Fibroblast of gingiva (primary cell): Measurements from ENCODE around the gene GATA5.

Source experiments
- DNase-seq: peaks from one replicate; pipeline ENCODE4 v3.0.0-alpha.2; 2011; ENCODE audit warnings: low read depth

The GATA5 gene

DNA sequence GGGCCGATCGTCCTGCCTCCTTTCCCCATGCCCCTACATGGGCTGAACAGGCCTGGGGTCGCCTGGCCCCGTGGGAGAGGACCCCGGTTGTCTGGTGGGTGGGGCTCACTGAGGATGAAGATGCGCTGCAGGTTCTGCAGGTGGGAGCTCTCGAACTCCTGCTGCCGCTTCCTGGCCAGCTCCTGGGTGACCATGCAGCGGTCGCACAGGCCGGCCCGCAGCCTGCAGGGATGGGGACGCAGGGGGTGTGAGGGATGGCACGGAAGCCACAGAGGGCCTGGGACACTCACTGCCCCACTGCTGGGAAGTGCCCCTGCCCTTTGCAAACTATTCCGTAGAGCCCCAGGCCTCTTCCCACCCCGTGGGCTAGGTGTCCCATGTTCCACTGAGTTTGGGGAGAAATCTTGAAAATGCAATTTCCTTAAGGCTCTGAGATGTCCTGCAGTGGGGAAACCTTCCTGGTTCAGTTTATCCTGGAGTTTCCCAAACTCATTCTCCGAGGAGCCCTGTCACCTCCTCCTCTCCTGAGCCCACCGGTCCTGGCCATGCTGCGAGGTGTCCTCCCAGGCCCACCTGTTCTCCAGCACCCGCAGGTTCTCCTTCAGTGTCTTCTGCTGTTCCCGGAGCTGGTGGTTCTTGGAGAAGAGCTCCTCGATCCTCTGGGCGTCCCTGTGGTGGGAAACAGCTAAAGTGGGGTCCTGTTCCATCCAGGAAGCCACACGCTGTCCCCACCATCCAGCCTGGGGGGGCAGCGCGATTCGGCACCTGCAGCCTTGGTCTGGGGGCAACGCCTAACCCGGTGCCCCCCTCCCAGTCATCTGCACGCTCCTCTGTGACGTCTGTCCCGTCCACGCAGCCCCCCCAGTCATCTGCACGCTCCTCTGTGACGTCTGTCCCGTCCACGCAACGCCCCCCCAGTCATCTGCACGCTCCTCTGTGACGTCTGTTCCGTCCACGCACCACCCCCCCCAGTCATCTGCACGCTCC, 58.9 kb downstream of the GATA5 start:
- DNase-seq, result no peak

DNA sequence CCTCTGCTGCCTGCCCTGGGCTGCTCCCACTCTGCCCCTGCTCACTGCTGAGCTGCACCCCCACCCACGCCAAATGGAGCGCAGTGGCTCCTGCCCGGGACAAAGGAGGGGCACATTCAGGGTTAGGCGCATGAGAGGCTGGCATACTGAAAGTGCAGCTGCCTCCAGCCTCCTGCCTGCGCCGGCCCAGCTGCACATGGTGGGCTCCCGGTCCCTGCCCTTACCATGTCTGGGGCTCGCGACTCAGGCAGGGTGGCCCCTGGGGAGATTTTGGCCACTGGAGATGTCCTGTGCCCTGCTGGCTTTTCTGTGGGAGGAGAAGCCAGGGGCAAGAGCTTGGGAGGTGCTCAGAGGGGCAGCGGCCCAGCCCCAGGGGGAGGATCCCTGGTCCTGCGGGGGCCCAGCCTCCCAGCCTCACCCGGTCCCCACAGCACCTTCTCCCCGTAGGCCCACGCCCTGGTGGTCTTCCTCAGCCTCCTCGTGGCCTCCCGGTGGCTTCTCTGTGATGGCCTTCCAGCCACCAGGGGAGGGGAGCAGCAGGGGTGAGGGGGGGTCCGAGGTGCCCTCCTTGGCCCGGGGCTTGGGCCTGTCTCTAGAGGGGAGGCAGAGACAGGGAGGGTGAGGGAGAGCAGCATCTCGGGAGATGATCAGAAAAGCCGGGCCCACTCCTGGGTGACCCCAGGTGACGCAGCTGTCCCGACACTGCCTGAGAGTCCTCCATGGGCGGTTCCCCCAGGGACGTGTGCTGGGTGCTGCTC, 60.3 kb downstream of the GATA5 start:
- no peak for DNase-seq

DNA sequence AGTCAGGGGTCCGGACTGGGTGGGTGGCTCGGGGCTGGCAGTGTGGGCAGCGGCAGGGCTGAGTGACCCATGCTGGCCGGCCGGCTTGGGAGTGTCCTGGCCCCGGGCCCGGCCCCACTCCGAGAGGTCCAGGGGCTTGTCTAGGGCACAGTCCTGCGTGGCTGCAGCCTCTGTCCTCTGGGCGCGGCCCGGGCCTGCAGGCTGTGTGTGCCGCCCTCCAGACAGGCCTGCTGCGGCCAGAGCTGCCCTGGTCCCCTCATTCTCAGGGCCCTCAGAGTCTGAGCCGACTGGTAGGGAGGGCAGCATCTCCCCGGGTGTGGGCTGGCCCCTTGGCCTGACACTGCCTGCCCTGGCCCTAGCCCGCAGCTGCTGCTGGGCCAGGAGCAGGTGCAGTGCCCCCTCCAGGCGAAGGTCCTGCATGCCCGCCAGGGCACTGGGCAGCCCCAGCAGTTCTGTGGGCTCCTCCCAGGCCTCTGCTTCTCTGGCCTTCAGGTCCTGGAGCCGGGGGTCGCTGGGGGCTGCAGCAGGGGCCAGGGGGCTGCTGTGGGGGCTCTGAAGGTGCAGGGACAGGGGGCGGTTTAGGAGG, 61.8 kb downstream of the GATA5 start:
- no peak for DNase-seq
